ENCODE measurements around the gene TMPO. TPM values are rescaled to one million over a fixed set of nuclear protein-coding genes. Genes with fewer than 3 reads are reported as not detected.

TMPO gene
- total and polyA plus RNA-seq, 4 donors = 10.9 to 175 (median 43.9) TPM

- peak; percentile 28 for TF ChIP-seq RXRA (IDR thresholded peaks at IDR 0.05)
- TF ChIP-seq JUND (IDR thresholded peaks at IDR 0.05) = peak in 1 of 2 donors; percentile 22
- no peak for TF ChIP-seq FOXA1 (IDR thresholded peaks at IDR 0.05)
- no peak for TF ChIP-seq GABPA (IDR thresholded peaks at IDR 0.05 in 1 of 2, conservative IDR thresholded peaks at IDR 0.05 in 1 of 2)
- TF ChIP-seq TAF1 (conservative IDR thresholded peaks at IDR 0.05) = no peak
- TF ChIP-seq HNF4A (conservative IDR thresholded peaks at IDR 0.05) = peak; percentile 16 to 46
- TF ChIP-seq REST (IDR thresholded peaks at IDR 0.05) = no peak
- TF ChIP-seq RAD21 (IDR thresholded peaks at IDR 0.05) = peak in 1 of 2 donors; percentile 8
- TF ChIP-seq FOXA2 (IDR thresholded peaks at IDR 0.05) = peak; percentile 25
- TF ChIP-seq SP1 (IDR thresholded peaks at IDR 0.05) = peak; percentile 54
- no peak for TF ChIP-seq HNF4G (IDR thresholded peaks at IDR 0.05)
- no peaks in the 10 kb centered on the region for H3K27me3 ChIP-seq (ENCODE audit: control insufficient read depth in 4 of 4, insufficient read depth in 4 of 4, low read length in 3 of 4)
- H3K9me3 ChIP-seq (ENCODE audit: control insufficient read depth in 4 of 4, low read length in 3 of 4) = no peaks in the 10 kb centered on the region
- no peak overlapping the region for H3K4me3 ChIP-seq (ENCODE audit: low read depth in 1 of 3, low read length in 3 of 3)
- 36% methylated on average over 4 of the region's 4 CpGs for WGBS
- peaks cover 2 to 32% (median 21%) of the 10 kb centered on the region in 4 donors for H3K4me1 ChIP-seq (ENCODE audit: control insufficient read depth in 4 of 4, insufficient read depth in 4 of 4, low read length in 3 of 4)
- no peak overlapping the region for H3K27ac ChIP-seq (ENCODE audit: low read depth in 1 of 2, low read length in 2 of 2)
- H3K36me3 ChIP-seq (ENCODE audit: control insufficient read depth in 4 of 4, insufficient read depth in 3 of 4, low read depth in 1 of 4, low read length in 3 of 4) = peaks cover 2 to 27% (median 11%) of the 10 kb centered on the region in 4 donors
- DNase-seq (ENCODE audit: low spot score) = no peak
- H3K9ac ChIP-seq (ENCODE audit: low read depth in 1 of 2, low read length in 2 of 2) = no peak overlapping the region
Observed at GRCh38 chr12:98538031-98538430, 22.6 kb downstream of the TMPO start.

DNA sequence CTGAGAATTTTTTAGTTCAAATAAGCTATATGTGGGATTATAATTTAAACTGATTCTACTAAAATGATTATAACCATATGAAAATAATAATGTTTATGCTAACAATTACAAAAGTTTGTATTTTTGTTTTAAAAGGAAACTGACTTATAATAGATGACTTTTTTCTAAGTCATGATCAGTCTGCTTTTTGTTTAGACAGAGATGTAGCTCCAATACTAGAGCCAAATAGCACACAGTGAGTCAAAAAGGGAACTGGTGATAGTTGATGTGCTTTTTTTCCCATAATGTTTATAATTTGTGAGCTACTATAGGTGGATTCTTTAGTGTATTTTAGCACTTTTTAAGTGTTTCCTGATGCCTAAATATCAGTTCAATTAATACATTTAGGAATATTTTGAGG is 28.3 kb downstream of the TMPO start:
- no peaks in the 10 kb centered on the region for H3K27me3 ChIP-seq (ENCODE audit: control insufficient read depth in 4 of 4, insufficient read depth in 4 of 4, low read length in 3 of 4)
- H3K4me1 ChIP-seq (ENCODE audit: control insufficient read depth in 4 of 4, insufficient read depth in 4 of 4, low read length in 3 of 4) = no peaks in the 10 kb centered on the region
- no peak for DNase-seq (ENCODE audit: low spot score)
- TF ChIP-seq ZBTB33 (IDR thresholded peaks at IDR 0.05) (no peak), FOXA1 (IDR thresholded peaks at IDR 0.05) (no peak), NR2F2 (IDR thresholded peaks at IDR 0.05) (no peak), FOXA2 (IDR thresholded peaks at IDR 0.05) (no peak), HNF4A (conservative IDR thresholded peaks at IDR 0.05) (no peak), CTCF (IDR thresholded peaks at IDR 0.05; ENCODE audit: low read depth, low read length, missing input control) (no peak), MAX (IDR thresholded peaks at IDR 0.05) (no peak), GABPA (IDR thresholded peaks at IDR 0.05 in 1 of 2, conservative IDR thresholded peaks at IDR 0.05 in 1 of 2) (no peak), REST (IDR thresholded peaks at IDR 0.05) (no peak), EGR1 (IDR thresholded peaks at IDR 0.05; ENCODE audit: low read depth in 2 of 2) (no peak), SP1 (IDR thresholded peaks at IDR 0.05) (no peak), ATF3 (IDR thresholded peaks at IDR 0.05) (no peak), HNF4G (IDR thresholded peaks at IDR 0.05) (no peak)
- H3K9me3 ChIP-seq (ENCODE audit: control insufficient read depth in 4 of 4, low read length in 3 of 4) = no peaks in the 10 kb centered on the region
- peaks cover 0 to 45% (median 20%) of the 10 kb centered on the region in 4 donors for H3K36me3 ChIP-seq (ENCODE audit: control insufficient read depth in 4 of 4, insufficient read depth in 3 of 4, low read depth in 1 of 4, low read length in 3 of 4)
- no peak overlapping the region for H3K27ac ChIP-seq (ENCODE audit: low read depth in 1 of 2, low read length in 2 of 2)
- H3K9ac ChIP-seq (ENCODE audit: low read depth in 1 of 2, low read length in 2 of 2) = no peak overlapping the region
- no peak overlapping the region for H3K4me3 ChIP-seq (ENCODE audit: low read depth in 1 of 3, low read length in 3 of 3)
